Testis (tissue), 3 donors: Measurements from ENCODE around the gene MSI2. TPM values are rescaled to one million over a fixed set of nuclear protein-coding genes. Genes with fewer than 3 reads are reported as not detected.

Experiments used
- DNase-seq: peaks from one replicate; pipeline ENCODE4 v3.0.0-alpha.2; 2019
- H3K27ac ChIP-seq, 2 donors: fragments of 200-600 bp; sonication (generic); one replicate each; pipeline ENCODE4 v1.5.1; 2019
- H3K27me3 ChIP-seq: fragments of 200-600 bp; sonication (generic); one replicate; pipeline ENCODE4 v1.5.1; 2019
- H3K36me3 ChIP-seq: fragments of 200-600 bp; sonication (generic); one replicate; pipeline ENCODE4 v1.5.1; 2017; ENCODE audit warnings: low read depth; ENCODE audit errors: missing control alignments
- H3K4me1 ChIP-seq: fragments of 200-600 bp; sonication (generic); one replicate; pipeline ENCODE4 v1.5.1; 2019
- H3K4me3 ChIP-seq, 2 donors: fragments of 200-600 bp; sonication (generic); one replicate each; pipeline ENCODE4 v1.5.1; 2017 to 2019
- H3K9me3 ChIP-seq: fragments of 200-600 bp; sonication (generic); one replicate; pipeline ENCODE4 v1.5.1; 2017
- POLR2A ChIP-seq: fragments of 450-650 bp; IDR thresholded peaks from one replicate; pipeline ENCODE4 v1.6.1; 2017; ENCODE audit warnings: antibody characterized with exemption, mild to moderate bottlenecking, moderate library complexity
- WGBS, 2 donors: methylation state at CpG; one replicate each; pipeline ENCODE4 v1.1.5; 2018; 5-methylcytosine and 5-hydroxymethylcytosine counted together
- intact Hi-C: fragments of 100-400 bp; cut with DNase I; formaldehyde crosslinking; loops from one replicate; pipeline ENCODE4 v1.15.1; 2023; ENCODE audit warnings: low total_unique reads
- polyA plus RNA-seq: library from polyadenylated mRNA; stranded (reverse); fragments of 350-450 nt; fragmentation: Illumina TruSeq; extraction: RNeasy Lipid Tissue Mini Kit (QIAGEN cat#74804); gene quantifications from one replicate; pipeline ENCODE4 v1.2.3, GENCODE V29; 2014; ENCODE audit warnings: low read depth, low replicate concordance; ENCODE audit not compliant: insufficient read depth
- total RNA-seq, 2 donors: library from RNA; depleted of rRNA; stranded (reverse); fragments of >200 nt; gene quantifications; one replicate each; pipeline ENCODE4 v1.2.3, GENCODE V29; 2016
- TF ChIP-seq, protein P1 (sequence below), 3 experiments: fragments of 450-650 bp in 2 of 3; fragments of 200-600 bp in 1 of 3; sonication (generic) in 1 of 3; IDR thresholded peaks; one replicate each; pipeline ENCODE4 v1.5.1; 2016 to 2019; ENCODE audit warnings: antibody characterized with exemption in 3 of 3, mild to moderate bottlenecking in 2 of 3, moderate library complexity in 1 of 3

MSI2 gene
- total and polyA plus RNA-seq, 3 donors from 2014 or later = 46.5 to 106 (median 76.6) TPM

DNA sequence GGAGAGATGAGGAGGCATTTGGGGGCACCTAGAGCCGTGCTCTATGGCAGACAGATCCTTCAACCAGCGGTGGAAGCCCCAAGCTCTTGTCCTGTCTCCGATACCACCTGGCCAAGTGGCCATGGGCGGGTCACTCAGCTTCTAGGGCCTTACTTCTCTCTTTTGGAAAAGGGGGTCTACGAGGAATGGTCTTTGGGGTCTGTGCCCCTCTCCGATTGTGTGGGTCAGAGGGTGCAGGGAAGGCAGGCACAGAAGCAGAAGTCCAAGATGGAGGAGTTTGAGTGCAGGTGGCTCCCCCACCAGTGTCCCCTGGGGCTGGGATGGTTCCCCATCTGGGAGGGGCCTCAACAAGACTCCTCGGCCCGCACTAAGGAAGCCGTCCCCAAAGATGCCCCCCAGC lies 372.1 kb downstream of the MSI2 start:
- no peak overlapping the region for H3K27ac ChIP-seq
- intact Hi-C loops = no loop called here

DNA sequence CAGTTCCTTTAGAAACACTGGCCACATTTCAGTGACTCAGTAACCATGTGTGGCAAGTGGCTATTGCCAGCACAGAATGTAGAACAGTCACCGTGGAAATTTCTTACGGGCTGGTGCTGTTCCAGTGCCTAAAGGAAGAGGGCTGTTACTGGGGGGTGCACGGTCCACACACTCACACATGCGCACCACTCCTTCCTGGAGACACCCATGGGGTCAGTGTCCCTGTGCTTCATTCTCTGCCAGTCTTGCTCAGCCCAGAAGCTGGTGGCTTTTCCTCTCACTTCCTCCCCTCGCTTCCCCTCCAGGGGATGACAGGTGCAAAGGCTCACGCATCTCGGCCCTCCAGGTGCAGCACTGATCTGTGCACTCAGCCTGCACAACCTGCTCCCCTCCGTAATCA lies 373.1 kb downstream of the MSI2 start:
- peaks cover 2% of the 10 kb centered on the region for H3K4me1 ChIP-seq
- no peak for TF ChIP-seq POLR2A
- TF ChIP-seq, protein P1, sequence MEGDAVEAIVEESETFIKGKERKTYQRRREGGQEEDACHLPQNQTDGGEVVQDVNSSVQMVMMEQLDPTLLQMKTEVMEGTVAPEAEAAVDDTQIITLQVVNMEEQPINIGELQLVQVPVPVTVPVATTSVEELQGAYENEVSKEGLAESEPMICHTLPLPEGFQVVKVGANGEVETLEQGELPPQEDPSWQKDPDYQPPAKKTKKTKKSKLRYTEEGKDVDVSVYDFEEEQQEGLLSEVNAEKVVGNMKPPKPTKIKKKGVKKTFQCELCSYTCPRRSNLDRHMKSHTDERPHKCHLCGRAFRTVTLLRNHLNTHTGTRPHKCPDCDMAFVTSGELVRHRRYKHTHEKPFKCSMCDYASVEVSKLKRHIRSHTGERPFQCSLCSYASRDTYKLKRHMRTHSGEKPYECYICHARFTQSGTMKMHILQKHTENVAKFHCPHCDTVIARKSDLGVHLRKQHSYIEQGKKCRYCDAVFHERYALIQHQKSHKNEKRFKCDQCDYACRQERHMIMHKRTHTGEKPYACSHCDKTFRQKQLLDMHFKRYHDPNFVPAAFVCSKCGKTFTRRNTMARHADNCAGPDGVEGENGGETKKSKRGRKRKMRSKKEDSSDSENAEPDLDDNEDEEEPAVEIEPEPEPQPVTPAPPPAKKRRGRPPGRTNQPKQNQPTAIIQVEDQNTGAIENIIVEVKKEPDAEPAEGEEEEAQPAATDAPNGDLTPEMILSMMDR (IDR thresholded peaks at IDR 0.05) = no peak
- H3K27me3 ChIP-seq = no peaks in the 10 kb centered on the region
- 72 to 79% methylated on average over 8 of the region's 8 CpGs for WGBS, 2 donors
- no peaks in the 10 kb centered on the region for H3K9me3 ChIP-seq
- DNase-seq = no peak
- H3K27ac ChIP-seq = no peak overlapping the region
- H3K4me3 ChIP-seq = no peak overlapping the region
- no peaks in the 10 kb centered on the region for H3K36me3 ChIP-seq
- intact Hi-C loops = no loop called here

More for the DNA sequence above, 372.1 kb downstream of the MSI2 start:
- Histone ChIP-seq H3K36me3 (no peaks in the 10 kb centered on the region), H3K9me3 (no peaks in the 10 kb centered on the region), H3K4me1 (peaks cover under 1% of the 10 kb centered on the region), H3K27me3 (no peaks in the 10 kb centered on the region), H3K4me3 (no peak overlapping the region)
- TF ChIP-seq POLR2A = no peak
- TF ChIP-seq, protein P1 (IDR thresholded peaks at IDR 0.05) = no peak
- DNase-seq = no peak
- WGBS, 2 donors = 96 to 98% methylated on average over 9 of the region's 9 CpGs

DNA sequence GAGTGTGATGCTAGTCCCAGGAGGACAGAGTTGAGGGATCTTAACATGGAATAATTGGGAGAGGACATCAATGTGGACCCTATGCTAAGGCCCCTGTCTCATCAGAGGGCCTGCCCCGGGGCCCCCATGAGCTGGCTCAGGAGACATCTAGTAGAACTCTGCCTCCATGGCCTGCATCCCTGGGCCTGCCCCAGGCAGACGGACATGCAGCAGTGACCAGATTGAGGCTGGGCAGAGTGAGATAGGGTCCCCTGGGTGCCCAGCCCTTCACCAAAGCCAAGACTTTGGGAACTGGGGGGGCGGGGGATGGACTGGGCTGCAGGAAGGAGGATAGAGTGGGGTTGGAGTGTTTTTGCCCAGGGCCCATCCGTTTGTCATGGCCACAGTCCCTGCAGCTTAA lies 373.6 kb downstream of the MSI2 start:
- no peak for DNase-seq
- Histone ChIP-seq H3K4me1 (peaks cover 2% of the 10 kb centered on the region), H3K9me3 (no peaks in the 10 kb centered on the region), H3K36me3 (no peaks in the 10 kb centered on the region), H3K4me3 (no peak overlapping the region), H3K27ac (no peak overlapping the region), H3K27me3 (no peaks in the 10 kb centered on the region)
- 83 to 97% methylated on average over 3 to 4 of the region's 4 CpGs for WGBS, 2 donors
- intact Hi-C loops = no loop called here
- TF ChIP-seq POLR2A = no peak
- TF ChIP-seq, protein P1 (IDR thresholded peaks at IDR 0.05) = no peak

DNA sequence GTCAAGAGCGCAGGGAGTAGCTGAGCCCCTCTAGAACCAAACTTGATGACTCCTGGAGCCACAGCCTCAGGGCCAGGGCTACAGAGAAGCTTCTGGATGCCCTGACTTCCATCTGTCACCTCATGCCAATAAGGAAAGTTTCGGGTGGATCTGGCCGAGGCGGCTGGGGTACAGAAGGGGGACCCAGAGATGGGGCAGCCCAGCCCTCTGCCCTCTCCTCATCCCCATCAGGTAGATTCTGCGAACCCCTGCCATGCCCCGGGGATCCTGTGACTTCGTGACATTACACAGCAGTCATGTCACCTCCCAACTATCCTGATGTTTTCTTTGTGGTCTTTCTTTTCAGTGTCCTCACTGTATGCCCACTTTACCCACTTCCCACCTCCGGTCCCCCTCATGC lies 374.4 kb downstream of the MSI2 start:
- TF ChIP-seq POLR2A = no peak
- TF ChIP-seq, protein P1 (IDR thresholded peaks at IDR 0.05) = no peak
- no peak for DNase-seq
- no peak overlapping the region for H3K27ac ChIP-seq
- 96% methylated on average over 8 of the region's 8 CpGs for WGBS, 2 donors
- H3K9me3 ChIP-seq = no peaks in the 10 kb centered on the region
- intact Hi-C loops = no loop called here
- no peaks in the 10 kb centered on the region for H3K36me3 ChIP-seq
- H3K4me3 ChIP-seq = no peak overlapping the region
- no peaks in the 10 kb centered on the region for H3K27me3 ChIP-seq
- peaks cover 2% of the 10 kb centered on the region for H3K4me1 ChIP-seq

DNA sequence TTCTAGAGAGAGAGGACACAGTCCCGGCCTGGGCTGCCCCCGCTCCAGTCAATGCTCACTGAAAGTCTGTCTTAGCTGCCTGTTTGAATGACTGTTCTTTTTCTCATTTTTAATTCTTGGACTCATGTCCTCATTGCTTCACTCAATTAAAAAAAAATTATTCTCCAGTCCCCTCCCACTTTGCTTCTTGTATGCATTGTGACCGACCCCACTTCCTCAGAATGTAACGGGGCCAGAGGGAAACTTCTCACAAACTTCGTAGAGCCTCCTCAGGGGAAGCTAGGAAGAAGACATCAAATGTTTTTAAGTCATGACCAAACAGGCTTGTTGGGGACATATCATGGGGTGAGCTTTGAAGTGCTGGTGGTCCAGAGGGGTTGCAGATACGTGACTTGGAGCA lies 375.5 kb downstream of the MSI2 start:
- Histone ChIP-seq H3K4me3 (no peak overlapping the region), H3K4me1 (peaks cover 2% of the 10 kb centered on the region), H3K27ac (no peak overlapping the region), H3K27me3 (no peaks in the 10 kb centered on the region), H3K36me3 (no peaks in the 10 kb centered on the region), H3K9me3 (no peaks in the 10 kb centered on the region)
- 83 to 89% methylated on average over 6 of the region's 6 CpGs for WGBS, 2 donors
- intact Hi-C loops = no loop called here
- TF ChIP-seq, protein P1 (IDR thresholded peaks at IDR 0.05) = no peak
- TF ChIP-seq POLR2A = no peak
- DNase-seq = no peak
